AG09309 (cell line): Measurements from ENCODE around the gene C15orf39.

ENCODE experiments used
- DNase-seq: peaks from one replicate; pipeline ENCODE4 v3.0.0-alpha.2; 2010; ENCODE audit warnings: low read depth
- H3K4me3 ChIP-seq: 2 replicates; pipeline ENCODE4 v1.5.1; 2011; ENCODE audit warnings: mild to moderate bottlenecking, low read depth, low read length, moderate library complexity; ENCODE audit not compliant: control insufficient read depth
- TF ChIP-seq, protein P1 (sequence below): IDR thresholded peaks from 2 replicates; pipeline ENCODE4 v1.5.1; 2011; ENCODE audit warnings: mild to moderate bottlenecking, low read depth, low read length, inconsistent platforms; ENCODE audit not compliant: insufficient read depth, control insufficient read depth; ENCODE audit errors: missing control alignments

Gene C15orf39

DNA sequence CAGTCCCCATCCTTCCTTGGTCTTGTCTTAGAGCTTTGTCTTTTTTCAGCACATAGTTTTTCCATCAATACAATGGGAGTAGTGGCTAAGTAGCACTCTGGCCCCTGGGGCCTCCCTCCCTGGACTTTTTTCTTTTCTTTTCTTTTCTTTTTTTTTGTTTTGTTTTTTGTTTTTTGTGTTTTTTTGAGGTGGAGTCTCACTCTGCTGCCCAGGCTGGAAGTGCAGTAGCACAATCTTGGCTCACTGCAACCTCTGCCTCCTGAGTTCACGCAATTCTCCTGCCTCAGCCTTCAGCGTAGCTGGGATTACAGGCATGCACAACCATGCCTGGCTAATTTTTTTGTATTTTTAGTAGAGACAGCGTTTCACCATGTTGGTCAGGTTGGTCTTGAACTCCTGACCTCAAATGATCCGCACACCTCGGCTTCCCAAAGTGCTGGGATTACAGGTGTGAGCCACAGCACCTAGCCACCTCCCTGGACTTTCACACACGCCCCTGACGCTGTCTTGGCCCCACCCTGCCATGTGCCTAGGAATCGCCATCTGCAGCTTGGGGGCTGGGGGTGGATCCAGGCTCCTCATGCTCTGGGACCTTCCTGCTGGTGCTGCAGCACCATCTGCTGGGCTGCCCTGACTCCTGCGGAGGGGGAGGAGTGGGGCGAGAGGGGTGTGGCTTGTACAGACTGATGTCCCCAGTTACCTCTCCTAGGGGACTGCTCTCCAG is 2.8 kb downstream of the C15orf39 start:
- no peak overlapping the region for H3K4me3 ChIP-seq
- peak; percentile 60 for DNase-seq
- TF ChIP-seq, protein P1, sequence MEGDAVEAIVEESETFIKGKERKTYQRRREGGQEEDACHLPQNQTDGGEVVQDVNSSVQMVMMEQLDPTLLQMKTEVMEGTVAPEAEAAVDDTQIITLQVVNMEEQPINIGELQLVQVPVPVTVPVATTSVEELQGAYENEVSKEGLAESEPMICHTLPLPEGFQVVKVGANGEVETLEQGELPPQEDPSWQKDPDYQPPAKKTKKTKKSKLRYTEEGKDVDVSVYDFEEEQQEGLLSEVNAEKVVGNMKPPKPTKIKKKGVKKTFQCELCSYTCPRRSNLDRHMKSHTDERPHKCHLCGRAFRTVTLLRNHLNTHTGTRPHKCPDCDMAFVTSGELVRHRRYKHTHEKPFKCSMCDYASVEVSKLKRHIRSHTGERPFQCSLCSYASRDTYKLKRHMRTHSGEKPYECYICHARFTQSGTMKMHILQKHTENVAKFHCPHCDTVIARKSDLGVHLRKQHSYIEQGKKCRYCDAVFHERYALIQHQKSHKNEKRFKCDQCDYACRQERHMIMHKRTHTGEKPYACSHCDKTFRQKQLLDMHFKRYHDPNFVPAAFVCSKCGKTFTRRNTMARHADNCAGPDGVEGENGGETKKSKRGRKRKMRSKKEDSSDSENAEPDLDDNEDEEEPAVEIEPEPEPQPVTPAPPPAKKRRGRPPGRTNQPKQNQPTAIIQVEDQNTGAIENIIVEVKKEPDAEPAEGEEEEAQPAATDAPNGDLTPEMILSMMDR, result peak; percentile 99

DNA sequence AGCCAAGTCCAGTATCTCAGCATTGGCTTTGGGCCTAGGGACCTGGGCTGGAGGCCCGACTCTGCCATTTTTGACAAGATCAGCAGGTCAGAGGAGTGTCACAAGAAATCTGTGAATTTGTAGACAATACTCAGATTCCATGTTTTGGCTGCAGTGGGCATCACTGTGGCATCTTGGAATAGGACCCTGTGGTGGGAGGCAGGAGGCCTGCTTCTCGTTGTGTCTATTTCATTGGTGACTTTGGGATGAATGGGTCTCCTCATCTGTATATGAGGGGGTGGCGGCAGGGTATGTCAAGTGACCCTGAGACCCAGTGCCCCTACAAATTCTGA is 3.3 kb downstream of the C15orf39 start:
- no peak for DNase-seq
- TF ChIP-seq, protein P1, result no peak

DNA sequence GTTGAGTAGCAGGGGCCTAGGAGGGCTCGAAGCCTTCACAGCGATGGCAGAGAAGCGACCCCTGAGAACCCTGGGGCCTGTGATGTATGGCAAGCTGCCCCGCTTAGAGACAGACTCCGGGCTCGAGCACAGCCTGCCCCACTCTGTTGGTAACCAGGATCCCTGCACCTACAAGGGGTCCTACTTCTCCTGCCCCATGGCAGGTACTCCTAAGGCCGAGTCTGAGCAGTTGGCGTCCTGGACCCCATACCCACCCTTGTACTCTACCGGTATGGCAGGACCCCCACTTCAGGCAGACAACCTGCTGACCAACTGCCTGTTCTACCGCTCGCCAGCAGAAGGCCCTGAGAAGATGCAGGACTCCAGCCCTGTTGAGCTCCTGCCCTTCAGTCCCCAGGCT is 4.3 kb downstream of the C15orf39 start:
- no peak overlapping the region for H3K4me3 ChIP-seq
- TF ChIP-seq, protein P1, result no peak
- DNase-seq, result no peak

More for the DNA sequence above, 3.3 kb downstream of the C15orf39 start:
- no peak overlapping the region for H3K4me3 ChIP-seq

DNA sequence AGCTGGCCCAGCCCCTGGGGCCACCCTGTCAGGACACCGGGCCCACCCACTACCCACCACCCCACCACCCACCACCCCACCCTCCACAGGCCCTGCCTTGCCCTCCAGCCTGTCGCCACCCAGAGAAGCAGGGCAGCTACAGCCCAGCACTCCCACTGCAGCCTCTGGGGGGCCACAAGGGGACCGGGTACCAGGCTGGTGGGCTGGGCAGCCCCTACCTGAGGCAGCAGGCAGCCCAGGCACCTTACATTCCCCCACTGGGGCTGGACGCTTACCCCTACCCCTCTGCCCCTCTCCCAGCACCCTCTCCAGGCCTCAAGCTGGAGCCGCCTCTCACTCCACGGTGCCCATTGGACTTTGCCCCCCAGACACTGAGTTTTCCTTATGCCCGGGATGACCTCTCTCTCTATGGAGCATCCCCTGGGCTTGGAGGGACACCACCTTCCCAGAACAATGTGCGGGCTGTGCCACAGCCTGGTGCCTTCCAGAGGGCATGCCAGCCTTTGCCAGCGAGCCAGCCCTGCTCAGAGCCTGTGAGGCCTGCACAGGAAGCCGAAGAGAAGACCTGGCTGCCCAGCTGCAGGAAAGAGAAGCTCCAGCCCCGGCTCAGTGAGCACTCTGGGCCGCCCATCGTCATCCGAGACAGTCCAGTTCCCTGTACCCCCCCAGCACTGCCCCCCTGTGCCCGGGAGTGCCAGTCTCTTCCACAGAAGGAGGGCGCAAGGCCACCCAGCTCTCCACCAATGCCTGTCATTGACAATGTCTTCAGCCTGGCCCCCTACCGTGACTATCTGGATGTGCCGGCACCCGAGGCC is 5.3 kb downstream of the C15orf39 start:
- TF ChIP-seq, protein P1, result no peak
- no peak for DNase-seq
- no peak overlapping the region for H3K4me3 ChIP-seq

DNA sequence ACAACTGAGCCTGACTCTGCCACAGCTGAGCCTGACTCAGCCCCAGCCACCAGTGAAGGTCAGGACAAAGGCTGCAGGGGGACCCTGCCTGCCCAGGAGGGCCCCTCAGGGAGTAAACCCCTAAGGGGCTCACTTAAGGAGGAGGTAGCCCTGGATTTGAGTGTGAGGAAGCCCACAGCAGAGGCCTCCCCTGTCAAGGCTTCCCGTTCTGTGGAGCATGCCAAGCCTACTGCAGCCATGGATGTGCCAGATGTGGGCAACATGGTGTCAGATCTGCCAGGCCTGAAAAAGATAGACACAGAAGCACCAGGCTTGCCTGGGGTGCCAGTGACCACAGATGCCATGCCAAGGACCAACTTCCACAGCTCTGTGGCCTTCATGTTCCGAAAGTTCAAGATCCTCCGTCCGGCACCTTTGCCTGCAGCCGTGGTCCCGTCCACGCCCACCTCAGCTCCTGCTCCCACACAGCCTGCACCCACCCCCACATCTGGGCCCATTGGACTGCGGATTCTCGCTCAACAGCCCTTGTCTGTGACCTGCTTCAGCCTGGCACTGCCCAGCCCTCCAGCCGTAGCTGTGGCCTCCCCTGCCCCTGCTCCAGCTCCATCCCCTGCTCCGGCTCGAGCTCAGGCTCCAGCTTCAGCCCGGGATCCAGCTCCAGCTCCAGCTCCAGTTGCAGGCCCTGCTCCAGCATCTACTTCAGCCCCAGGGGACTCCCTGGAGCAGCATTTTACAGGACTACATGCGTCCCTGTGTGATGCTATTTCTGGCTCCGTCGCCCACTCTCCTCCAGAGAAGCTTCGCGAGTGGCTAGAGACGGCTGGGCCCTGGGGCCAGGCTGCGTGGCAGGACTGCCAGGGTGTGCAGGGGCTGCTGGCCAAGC is 6.2 kb downstream of the C15orf39 start:
- H3K4me3 ChIP-seq, result no peak overlapping the region
- TF ChIP-seq, protein P1, result no peak
- DNase-seq, result no peak

DNA sequence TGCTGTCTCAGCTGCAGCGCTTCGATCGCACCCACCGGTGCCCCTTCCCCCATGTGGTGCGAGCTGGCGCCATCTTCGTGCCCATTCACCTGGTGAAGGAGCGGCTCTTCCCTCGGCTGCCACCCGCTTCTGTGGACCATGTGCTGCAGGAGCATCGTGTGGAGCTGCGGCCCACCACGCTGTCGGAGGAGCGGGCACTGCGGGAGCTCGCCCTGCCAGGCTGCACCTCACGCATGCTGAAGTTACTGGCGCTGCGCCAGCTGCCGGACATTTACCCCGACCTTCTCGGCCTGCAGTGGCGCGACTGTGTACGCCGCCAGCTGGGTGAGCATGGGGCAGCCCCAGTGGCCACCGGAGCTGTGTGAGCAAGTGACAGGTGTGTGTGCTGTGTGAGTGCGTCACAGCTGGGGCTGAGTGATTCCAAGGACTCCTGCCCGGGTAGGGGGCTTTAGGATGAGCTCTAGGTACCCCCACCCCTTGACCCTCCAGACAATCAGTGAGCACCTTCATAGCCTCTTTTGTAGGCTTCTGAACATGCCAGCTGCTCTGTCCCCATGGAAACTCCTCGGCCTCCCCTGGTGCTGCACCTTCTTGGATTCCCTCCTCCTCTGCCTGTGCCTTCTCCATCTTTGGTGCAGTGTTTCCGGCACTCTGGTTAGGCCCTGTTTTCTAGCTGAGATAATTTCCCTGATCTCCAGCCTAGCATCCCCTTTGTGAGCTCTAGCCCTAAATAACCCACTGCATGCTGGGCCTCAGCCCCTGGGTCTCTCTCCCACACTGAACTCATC is 7.0 kb downstream of the C15orf39 start:
- no peak for DNase-seq
- H3K4me3 ChIP-seq, result no peak overlapping the region
- TF ChIP-seq, protein P1, result no peak
